ENCODE results near the gene BOLA2B.

Gene BOLA2B

DNA sequence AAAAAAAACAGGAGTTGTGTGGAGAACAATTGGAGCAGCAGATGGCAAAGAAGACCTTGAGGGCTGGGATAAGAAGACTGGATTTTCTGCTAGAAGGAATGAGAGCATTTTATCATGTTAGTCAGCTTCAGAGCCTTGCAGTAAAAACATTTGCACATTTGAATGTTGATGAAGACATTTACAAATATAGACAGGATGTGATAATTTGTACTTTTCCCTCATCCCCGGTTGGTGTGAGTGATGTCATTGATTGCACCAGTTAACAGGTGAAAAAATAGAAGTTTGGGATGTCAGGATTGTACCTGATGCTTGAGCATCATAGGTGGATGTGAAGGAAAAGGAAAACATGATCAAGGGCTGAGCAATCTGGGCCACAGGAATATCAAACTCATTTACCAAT, 47.8 kb downstream of the BOLA2B start:
- DNase-seq (ENCODE audit: insufficient read length), result no peak
- no peak for TF ChIP-seq POLR2A (IDR thresholded peaks at IDR 0.05; ENCODE audit: low read depth, low read length)
- no peak for TF ChIP-seq POLR2AphosphoS5 (IDR thresholded peaks at IDR 0.05; ENCODE audit: low read depth, low read length)
- TF ChIP-seq TAF1 (IDR thresholded peaks at IDR 0.05; ENCODE audit: borderline replicate concordance, low read depth, low read length), result no peak
- no peak for FAIRE-seq

DNA sequence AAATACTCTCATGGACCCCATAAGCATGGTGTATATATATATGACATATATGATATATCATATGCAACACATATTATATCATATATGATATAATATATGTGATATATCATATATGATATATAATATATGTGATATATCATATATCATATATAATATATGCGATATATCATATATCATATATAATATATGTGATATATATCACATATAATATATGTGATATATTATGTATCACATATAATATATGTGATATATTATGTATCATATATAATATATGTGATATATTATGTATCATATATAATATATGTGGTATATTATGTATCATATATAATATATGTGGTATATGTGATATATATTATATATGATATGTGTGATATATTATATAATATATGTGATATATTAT, 48.5 kb downstream of the BOLA2B start:
- no peak for FAIRE-seq
- no peak for TF ChIP-seq POLR2A (IDR thresholded peaks at IDR 0.05; ENCODE audit: low read depth, low read length)
- no peak for TF ChIP-seq TAF1 (IDR thresholded peaks at IDR 0.05; ENCODE audit: borderline replicate concordance, low read depth, low read length)
- TF ChIP-seq POLR2AphosphoS5 (IDR thresholded peaks at IDR 0.05; ENCODE audit: low read depth, low read length), result no peak
- DNase-seq (ENCODE audit: insufficient read length), result no peak

DNA sequence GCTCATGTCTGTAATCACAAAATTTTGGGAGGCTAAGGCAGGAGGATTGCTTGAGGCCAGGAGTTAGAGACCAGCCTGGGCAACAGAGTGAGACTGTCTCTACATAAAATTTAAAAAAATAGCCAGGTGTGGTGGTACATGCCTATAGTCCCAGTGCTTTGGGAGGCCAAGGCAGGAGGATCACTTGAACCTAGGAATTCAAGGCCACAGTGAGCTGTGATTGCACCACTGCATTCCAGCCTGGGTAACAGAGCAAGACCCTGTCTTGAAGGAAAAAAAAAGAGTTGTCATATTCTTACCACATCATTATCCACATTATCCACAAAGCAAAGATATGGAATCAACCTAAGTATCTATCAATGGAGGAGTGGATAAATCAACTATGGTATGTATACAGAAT, 49.4 kb downstream of the BOLA2B start:
- no peak for TF ChIP-seq POLR2A (IDR thresholded peaks at IDR 0.05; ENCODE audit: low read depth, low read length)
- TF ChIP-seq TAF1 (IDR thresholded peaks at IDR 0.05; ENCODE audit: borderline replicate concordance, low read depth, low read length), result no peak
- DNase-seq (ENCODE audit: insufficient read length) (no peak), FAIRE-seq (no peak)

DNA sequence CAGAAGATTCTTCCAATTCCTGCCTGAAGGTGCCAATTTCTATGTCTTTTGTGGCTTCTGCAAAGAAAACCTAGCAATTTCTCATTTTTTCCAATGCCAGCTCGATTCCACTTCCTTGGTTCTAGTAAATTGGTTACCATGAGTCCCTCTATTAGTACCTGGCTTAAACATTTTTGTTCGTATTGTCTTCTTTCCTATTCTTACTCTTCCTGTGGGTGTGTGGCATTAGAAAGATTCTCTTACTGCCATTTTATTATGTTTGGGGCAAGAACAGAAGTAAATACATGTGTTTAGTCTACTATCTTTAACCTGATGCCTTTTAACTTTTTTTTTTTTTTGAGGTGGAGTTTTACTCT, 50.1 kb downstream of the BOLA2B start:
- DNase-seq (ENCODE audit: insufficient read length) (no peak), FAIRE-seq (no peak)
- TF ChIP-seq POLR2A (IDR thresholded peaks at IDR 0.05; ENCODE audit: low read depth, low read length) (no peak), TAF1 (IDR thresholded peaks at IDR 0.05; ENCODE audit: borderline replicate concordance, low read depth, low read length) (no peak), POLR2AphosphoS5 (IDR thresholded peaks at IDR 0.05; ENCODE audit: low read depth, low read length) (no peak)
